Glomerular visceral epithelial cell (primary cell): ENCODE measurements around the gene GFER.
"Not testable (repeated sequence)": the region's sequence is repeated elsewhere in the genome, so short reads cannot be mapped to it uniquely, and the experiment has no call there.

Experiments
- DNase-seq: peaks from one replicate; pipeline ENCODE4 v3.0.0-alpha.2; 2016; ENCODE audit errors: extremely low spot score

GFER gene

DNA sequence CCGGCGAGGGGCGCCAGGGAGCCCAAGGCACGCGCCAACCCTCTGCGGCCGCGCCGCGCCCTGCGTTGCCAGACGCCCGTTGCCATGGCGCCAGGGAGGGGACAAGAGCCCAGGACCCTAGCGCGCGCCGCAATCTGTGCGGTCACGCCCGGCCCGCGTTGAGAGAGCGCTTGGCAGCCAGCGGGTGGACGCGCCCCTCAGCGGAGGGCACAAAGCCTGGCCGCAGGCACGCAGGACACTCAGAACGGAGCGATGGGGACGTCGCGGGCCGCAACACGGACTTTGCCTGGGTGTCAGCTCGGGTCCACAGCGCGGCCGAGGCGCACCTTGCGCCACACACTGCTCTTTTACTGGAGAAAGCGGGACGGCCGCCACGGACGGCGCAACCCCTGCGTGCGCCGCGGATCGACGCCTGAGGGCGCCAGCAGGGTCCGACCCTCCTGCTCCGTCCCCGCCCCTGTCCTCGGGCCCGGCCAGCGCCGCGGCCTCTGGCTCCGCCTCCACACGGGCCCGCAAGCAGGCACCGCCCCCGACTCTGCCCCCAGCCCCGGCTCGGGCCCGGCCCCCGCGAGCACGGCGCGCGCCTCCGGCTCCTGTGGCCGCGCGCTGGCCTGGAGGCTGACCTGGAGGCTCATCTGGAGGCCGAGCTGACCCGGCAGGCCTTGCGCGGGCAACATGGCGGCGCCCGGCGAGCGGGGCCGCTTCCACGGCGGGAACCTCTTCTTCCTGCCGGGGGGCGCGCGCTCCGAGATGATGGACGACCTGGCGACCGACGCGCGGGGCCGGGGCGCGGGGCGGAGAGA lies at the start of gene GFER:
Gene GFER (plus strand): TSS at position 650 of the 803 bp plus-strand sequence. CDS start 26 bp downstream, at position 676.
- peak; percentile 93 for DNase-seq

DNA sequence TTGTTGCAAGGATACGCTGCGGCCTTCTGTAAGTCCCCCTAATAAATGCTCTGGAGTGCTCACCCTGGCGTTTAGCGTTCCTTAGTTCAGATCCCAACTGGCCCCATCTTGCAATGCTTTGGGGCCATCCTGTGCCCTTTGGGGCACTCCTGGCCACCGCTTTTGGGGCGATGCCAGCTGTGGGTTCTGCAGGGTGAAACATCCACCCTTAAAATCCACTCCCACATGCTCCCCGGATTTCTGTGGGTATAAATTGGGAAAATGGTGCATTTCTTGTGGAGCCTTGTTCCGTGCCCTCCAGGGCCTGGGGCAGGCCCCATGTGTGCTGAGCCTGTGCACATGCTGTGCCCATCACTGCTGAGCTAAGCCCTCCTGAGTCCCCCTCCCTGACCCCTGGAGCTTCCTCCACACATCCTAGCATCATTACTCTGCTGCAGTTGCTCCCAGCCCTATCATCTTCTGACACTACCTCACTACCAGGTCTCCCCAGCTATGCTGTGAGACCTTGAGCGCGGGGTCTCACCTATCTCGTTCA lies 47.0 kb upstream of the GFER start:
- DNase-seq: no peak

DNA sequence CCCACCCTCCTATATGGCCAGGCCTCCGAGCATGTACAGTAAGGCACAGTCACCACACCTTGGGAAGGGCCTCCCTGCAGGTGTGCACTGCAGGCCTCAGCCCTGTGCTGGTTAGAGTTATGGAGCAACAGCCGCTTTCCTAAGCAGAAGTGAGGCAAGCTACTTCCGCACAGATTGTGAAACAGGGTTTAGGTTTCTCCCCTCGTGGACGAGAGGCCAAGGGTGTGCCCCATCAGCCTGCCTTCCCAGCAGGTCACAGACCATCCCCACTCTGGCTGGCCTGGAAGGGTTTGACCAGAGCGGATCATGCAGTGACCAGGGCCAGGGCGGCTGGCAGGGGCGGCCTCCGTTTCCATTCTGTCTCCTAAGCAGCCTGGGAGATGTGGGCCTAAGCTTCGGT lies 45.7 kb upstream of the GFER start:
- DNase-seq: no peak

DNA sequence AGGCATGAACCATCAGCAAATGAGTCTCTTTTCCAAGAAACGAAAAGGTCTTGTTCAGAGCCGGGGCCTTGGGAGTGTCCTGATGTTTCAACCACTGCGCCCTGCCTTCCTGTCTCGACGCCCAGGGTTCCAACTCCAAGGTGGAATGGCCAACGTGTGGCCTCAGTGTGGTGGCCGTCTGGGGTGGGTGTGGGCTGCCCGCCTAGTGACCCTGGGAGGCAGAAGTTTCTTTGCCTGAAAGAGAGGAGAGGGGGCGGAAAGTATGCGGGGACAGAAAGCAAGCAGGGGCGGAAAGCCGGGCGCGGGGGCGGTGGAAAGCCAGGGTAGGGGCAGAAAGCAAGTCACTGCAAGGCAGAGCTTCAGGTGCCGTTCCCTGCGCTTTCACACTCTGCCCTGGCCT lies 45.1 kb upstream of the GFER start:
- DNase-seq: no peak

DNA sequence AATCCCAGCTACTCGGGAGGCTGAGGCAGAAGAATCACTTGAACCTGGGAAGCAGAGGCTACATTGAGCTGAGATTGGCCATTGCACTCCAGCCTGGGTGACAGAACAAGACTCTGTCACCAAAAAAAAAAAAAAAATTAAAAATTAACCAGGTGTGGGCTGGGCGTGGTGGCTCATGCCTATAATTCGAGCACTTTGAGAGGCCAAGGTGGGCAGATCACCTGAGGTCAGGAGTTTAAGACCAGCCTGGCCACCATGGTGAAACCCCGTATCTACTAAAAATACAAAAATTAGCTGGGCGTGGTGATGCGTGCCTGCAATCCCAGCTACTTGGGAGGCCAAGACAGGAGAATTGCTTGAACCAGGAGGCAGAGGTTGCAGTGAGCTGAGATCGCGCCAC lies 44.2 kb upstream of the GFER start:
- DNase-seq: not testable (repeated sequence)

DNA sequence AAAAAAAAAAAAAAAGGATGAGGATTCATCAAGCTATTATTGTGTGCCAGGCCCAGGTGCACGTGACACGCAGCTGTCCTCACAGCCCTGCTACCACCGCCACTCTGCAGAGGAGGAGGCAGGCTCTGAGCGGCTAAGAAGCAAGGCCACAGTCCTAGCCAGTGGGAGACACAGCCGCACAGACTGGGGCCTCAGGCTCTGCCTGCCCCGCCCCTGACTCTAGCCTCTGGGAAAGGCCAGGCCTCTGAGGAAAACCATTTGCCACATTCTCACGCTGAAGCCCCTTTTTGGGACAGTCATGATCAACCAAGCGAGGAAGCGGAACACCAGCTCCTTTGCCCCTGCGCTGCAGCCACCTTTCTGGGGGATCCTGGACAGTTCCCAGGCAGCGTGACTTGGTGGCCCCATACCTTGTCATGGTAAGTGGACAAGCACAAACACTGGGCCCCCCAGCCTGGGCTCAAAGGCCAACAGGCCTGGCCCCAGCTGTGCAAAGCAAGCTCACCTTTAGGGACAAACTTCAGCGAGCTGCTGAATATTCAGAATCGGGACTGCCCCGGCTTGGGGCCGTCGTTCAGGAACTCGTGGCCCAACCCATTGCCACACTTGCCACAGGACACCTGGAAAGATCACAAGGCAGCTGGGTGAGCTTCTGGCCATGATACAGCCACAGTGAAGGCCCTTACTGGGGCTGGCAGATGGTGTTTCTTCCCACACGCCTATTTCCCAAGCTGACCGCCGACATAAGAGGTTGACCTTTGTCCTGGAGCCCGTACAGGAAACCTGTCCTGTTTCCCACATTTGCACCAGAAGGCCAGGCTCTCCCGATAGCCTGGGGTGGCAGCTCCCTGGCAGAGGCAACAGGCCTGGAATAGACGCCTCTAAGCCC lies 43.5 kb upstream of the GFER start:
- DNase-seq: no peak

DNA sequence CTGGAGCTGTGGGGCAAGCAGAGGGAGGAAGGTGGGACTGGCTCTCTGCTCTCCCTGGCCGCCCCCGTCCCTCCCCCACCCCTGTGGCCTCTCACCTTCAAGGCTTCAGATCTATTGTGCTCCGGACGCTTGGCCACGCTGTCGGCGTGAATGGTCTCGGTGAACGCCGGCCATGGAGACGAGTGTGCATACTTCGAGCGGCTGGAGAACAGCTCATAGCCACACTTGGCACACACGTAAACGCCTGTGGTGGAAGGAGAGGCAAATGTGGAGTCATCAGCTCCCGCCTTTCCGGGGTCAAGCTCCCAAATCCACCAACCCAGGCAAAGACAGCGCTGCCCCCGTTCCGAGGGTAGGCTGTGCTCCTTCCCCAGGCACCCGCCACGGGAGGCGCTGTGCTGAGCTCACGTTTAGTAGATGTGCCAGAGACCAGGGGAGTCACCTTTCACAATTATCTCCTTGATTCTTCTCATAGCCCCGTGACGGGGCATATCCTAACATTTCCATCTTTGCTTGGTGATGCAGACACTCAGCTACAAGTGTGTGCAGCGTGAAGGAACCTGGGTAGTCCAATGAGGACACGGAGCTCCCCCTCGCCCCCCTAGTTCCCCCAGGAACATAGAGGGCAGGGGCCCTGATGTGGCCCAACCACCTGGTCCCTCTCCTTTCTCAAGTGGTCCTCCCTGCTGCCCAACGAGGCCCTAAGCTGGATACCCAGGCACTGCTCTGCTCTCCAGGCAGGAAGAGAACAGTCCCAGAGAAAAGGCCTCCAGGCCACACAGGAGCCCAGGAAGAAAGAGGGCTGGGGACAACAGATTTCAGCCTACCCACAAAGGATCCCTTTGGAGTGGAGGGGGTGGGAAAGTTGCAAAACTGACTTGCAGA lies 42.6 kb upstream of the GFER start:
- peak; percentile 81 for DNase-seq

DNA sequence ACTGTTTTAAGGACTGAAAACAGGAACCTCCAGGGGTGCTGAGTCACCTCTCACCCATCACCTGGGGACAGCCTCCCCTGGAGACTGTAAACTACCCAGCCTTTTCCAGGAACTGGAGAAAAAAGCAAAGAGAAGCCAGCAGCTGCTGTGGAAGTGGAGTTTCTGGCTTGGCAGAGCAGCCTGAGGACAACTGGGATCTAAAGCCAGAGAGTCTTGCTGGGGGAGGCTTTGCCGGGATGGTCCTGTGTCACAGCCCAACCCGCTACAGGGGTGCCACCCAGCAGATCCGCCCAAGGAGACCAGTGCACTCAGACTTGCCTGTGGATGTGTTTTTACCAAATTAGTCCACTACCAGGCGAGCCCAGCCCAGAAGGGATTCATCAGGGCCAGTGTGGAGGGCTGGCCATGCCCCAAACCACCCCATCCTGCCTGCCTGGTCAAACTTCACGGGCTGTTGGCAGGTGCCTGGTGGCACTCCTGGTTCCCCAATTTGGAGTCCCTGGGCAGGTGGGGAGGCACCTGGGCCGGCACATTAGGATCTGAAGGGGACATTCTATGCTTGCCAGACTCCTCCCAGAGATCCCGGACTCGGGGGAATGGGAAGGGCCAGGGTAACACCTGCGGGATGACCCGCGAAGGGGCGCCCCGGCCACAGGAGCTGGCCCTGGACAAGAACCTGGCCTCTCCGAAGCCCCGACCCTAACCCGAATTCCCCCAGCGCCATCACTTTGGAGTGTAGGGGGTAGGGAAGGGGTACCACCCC lies 41.8 kb upstream of the GFER start:
- no peak for DNase-seq

DNA sequence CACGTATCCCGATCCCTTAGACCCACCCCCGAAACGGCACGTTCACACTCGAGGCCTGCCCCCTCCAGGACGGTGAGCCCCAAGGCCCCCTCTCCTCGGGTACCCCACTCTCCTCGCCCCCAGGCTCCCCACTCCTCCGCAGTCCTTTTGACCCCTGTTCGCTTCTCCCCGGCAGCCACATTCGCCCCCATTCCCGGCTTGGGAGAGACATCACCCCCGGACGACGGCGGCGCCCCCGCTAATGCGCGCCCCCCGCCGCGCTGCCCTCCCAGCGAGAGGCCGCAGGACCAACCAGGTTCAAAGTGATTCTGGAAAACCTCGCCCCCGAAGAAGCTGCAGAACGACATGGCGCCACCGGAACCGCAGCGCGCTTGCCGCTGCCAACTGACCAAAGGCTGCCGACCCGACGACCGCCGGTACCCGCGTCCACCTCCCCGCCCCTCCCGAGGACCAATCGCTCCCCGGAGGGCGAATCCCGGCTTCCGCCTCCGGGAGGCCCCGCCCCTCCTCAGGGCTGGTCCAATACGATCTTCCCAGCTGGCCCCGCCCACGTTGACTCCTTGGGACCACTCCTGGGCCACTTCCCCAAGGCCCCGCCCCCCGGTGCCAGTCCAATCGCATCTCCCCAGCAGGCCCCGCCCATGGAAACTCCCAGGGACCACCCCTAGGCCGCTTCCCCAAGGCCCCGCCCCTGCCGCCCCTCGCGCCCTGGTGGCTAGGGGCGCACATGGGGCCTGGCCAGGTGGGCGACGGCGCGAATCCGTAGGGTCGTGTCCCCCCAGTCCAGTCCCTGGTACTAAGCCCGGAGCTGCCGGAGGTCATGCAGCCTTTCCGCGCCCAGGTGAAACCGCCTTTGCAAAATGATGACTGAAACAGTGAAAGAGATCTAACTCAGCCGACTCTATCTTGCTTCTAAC lies 40.9 kb upstream of the GFER start, which contains the start of gene MSRB1:
Gene MSRB1 (minus strand): TSS at position 390 of the 917 bp plus-strand sequence. CDS start 43 bp downstream, at position 347.
- DNase-seq: peak; percentile 98

DNA sequence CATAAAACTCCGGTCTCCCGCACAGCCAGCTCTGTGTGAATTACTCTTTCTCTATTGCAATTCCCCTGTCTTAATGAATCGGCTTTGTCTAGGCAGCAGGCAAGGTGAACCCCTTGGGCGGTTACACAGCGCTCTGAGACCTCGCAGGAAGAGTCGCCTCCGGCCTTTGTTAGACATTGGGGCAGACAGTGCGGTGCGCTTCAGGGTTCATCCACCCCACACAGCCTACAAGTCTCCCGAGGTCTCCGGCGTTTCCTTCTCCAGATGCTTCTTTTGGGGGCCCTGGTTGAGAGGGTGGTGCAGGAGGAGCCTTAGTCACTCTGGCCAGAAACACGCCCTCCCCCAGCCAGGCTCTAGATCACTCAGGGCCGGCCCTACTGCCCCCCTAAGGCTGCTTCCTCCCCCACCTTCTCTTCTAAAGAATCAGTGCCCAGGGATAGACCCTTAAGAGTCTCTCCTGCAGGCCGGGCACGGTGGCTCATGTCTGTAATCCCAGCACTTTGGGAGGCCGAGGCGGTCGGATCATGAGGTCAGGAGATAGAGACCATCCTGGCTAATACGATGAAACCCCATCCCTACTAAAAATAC lies 39.3 kb upstream of the GFER start:
- no peak for DNase-seq

DNA sequence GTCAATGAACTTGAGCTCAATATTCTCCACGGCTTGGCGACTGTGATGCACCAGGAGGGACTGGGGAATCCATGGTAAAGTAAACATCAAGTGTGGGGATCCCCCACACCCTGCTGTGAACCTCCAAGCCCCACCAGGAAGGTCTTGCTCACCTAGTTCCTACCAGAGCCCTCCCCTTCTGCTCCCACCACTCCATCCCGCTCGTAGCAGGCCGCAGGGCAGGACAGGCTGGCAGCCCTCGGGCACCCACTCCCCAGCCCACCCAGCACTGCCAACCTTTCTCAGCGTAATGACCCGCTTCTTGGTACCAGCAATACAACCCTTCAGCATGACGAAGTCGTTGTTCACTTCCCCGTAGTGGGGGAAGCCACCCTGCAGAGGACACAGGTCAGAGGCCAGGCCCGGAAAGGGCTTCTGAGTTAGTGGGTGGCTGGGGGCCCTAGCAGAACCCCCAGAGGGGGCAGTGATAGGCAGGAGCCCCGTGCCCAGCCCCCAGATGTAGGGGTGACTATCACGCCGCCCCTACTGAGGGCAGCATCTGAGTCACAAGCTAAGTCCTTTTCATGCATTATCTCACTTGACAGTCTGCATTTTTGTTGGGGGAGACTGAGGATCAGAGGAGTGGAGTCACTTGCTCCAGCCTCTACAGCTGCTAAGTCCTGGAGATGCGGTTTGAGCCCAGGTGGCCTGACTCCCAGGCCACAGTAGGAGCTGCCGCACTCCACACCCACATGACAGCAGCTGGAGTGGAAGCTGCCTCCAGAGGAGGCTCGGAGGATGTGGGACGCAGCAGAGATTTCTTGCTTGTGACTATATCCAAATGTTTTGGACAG lies 38.2 kb upstream of the GFER start:
- DNase-seq: no peak

DNA sequence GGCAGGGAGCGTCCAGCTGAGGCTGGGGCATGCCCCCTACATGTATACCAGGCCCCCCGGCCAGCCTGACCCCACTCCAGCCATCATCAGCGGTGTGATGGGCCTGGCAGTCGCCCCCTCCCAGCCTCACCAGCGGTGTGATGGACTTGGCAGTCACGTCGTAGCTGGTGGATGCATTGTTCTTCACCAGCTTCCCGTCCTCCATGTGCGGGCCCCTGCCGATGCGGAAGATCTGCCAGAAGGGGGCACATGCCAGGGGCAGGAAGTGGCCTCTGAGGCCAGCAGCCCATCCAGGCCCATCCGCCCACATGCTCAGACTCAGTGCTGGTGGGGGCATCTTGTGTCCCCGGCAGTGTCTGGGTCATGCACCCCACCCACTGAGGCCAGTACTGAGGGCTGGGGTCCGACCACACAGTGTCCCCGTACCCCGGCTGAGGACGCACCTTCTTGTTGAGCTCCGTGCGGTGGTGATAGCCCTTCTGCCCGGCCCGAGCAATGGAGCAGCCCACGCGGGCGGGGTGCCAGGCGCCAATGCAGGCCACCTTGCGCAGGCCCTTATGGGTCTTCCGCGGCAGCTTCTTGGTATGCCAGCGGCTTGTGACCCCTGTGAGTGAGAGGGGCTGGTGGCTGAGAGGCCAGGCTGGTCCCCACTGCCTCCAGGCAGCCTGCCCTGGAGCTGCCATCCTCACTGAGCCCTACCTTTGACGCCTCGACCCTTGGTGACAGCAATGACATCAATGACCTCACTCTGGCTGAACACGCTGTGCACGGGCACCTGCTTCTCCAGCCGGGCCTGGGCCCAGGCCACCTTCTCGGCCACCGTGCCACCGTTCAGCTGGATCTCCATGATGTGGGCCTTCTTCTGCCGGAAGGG lies 37.3 kb upstream of the GFER start:
- no peak for DNase-seq

DNA sequence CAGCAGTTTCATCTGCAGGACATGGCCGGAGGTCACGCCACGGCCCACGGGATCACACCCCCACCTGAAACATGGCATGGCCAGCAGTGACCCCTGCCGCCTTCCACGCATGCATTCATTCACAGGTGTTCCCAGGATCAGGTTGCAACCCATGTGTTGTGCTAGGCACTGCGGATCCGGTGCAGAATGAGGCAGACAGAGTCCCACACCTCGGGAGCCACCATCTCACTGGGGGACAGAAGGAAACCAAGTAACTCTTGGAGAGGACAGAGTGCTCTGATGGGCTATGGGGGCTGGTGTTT lies 36.7 kb upstream of the GFER start:
- DNase-seq: no peak

DNA sequence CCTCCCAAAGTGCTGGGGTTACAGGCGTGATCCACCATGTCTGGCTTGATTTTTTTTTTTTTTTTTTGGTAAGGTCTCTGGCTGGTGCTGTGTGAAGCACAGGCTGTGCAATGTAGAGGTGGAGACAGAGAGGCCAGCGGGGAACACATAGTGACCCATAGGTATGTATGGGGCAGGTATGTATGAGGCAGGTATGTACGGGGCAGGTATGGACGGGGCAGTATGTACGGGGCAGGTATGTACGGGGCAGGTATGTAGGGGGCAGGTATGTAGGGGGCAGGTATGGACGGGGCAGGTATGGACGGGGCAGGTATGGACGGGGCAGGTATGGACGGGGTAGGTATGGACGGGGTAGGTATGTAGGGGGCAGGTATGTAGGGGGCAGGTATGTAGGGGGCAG lies 34.5 kb upstream of the GFER start:
- DNase-seq: no peak

DNA sequence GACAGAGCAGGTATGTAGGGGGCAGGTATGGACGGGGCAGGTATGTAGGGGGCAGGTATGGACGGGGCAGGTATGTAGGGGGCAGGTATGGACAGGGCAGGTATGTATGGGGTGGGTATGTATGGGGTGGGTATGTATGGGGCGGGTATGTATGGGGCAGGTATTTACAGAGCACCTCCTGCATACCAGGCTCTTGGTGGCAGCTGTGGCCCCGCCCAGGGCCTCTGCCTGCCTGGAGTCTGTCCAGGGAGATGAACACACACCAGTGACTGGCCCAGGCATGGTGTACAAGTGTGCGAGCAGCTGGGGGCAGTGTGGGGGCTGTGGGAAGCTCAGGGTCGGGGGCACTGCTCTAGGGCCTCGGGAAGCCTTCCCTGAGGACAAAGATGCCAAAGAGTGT lies 33.9 kb upstream of the GFER start:
- no peak for DNase-seq

DNA sequence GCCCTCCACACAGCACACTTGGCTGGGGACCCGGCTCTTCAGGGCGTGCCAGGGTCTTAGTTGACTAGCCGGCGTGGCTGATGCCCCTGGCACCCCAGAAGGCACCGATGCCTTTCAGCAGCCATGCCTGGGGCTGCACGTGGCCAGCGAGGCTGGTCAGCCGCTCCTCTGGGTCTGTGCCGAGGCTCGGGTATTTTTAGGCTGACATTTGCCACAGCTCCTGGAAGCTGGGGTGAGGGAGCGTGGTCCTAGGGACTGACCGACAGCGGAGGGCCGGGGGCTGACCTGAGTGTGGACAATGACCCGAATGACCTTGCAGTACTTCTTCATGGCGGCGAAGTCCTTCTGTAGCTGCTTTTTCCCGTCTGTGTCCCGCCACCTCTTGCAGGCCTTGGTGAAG lies 33.4 kb upstream of the GFER start:
- DNase-seq: no peak

DNA sequence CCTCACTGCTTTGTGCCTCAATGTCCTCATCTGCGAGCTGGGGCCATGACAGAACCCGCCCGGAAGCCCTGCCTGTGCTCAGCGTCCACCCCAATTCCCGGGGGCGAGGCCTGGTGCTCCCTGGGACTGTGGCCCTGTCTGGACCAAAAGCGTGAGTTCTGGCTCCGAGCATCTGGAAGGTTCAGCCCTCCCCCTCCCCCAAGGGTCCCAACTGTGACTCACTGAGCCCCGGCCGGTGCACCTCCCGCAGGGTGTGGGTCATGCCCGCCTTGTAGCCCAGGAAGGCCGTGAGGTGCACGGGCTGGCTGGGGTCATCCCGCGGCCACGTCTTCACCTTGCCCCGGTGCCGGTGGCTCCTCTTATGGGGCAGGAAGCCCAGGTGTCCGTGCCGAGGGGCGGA lies 30.3 kb upstream of the GFER start:
- no peak for DNase-seq
